HG03520 (cell line): ENCODE results near the gene IQSEC3.
"Not testable (repeated sequence)": the region's sequence is repeated elsewhere in the genome, so short reads cannot be mapped to it uniquely, and the experiment has no call there.

Source experiments
- ATAC-seq: cut with Tn5 transposase; IDR thresholded peaks from one replicate; pipeline ENCODE4 v1.9.1; 2021; ENCODE audit warnings: mild to moderate bottlenecking, moderate library complexity; ENCODE audit not compliant: unreplicated experiment

IQSEC3 gene

DNA sequence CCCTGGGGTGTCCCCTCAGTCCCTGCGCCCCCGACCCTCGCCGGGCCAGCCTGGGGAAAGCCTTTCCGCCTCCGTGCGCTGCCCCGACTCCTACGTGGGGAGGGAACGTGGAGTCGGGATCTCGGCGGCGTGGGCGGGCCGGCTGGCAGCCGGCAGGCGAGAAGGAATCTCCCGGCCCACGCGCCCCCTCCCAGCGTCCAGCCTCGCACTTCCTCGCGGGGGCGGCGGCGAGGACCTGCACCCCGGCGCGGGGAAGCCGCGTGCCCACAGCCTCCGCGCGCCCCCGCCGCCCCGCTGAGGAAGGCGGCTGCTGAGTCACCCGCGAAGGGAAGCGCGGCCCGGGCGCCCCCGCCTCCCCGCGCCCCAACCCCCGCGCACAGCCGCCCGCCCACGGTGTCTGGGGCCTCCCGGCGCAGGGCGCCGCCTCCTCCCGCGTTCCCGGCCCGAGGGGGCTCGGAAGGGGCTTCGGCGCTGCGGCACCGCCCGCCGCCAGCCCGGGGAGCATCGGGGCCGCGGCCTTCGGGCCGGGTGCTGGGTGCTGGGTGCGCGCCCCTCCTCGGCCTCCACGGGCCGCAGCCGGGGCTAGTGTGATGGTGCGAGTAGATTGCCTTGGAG lies 11.3 kb downstream of the IQSEC3 start:
- ATAC-seq: not testable (repeated sequence)

DNA sequence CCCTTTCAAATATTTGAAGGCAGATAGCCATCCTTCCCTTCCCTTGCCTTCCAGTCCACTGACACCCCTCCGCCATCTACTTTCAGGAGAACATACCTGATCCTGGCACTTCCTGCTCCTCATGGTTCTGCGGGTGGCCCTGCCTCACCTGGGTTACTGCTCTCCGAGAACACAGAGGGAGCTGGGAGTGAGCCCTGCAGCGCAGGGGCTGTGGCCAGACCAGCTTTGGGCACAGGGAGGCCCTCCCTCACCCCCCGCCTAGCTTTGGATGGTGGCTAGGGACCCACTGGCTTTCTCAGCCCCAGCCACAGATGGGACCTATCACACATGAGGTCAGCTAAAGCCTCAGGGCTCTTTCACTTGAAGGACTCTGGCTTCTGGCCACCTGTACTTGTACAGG lies 12.4 kb downstream of the IQSEC3 start:
- ATAC-seq: no peak

GRCh38 chr12:80681-81190 lies 14.2 kb downstream of the IQSEC3 start:
- no peak for ATAC-seq

DNA sequence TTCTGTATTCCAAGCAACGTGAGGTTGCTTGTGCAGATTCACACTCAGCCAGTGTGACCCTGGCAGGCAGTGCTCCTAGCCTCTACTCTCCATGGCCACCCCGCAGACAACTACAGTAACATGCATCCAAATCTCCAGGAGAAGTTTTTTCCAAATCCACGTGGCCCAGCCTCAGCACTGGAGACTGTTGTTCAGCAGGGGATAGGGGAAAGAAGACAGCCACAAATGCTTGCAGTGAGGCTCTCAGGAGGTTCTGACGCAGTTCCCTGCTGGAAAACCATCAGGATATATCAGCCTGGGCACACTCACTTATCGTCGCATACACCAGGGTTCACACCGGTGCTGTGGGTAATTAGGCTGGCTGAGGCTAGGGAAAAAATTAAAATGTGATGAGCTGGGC lies 16.2 kb downstream of the IQSEC3 start:
- ATAC-seq: no peak

GRCh38 chr12:84056-84455 lies 17.5 kb downstream of the IQSEC3 start:
- no peak for ATAC-seq

DNA sequence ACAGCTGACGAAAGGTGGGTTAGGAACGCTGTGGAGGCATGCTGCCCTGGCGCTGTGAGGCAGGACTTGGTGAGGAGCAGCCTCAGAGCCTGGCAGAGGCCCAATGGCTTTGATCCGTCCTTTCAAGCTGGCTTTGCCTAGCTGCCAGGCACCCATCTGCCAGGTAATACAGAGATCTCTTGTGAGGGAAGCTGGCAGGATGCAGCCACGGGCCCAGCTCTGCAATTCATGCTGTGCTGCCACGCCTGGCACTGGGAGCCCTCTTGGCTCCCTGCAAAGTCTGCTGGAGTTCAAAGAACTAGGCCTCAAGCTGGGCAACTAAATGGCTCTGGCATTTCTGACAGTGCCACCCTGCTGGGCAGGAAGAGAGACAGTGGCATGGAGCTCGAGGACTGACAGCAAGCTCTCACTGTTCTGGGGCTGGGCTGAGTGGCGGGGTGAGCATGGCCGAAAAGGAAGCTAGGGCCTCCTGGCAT lies 18.7 kb downstream of the IQSEC3 start:
- no peak for ATAC-seq

DNA sequence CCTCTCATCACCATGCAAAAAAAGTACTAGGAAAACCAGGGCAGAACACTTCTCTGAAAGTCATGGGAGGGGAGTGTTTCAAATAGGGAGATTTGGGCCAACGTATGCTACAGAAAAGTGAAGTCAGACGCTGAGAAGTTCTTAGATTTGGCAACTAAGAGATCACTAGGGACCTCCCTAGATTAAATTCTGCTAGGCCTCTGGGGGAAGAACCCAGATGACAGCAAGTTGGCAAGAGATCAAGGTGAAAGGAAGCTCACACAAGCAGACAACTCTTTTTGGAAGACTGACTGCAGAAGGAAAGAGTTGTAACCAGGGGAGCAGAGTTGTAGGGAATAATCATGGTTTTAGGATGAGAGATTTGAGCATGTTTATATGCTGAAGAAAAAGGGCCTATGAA lies 20.7 kb downstream of the IQSEC3 start:
- ATAC-seq: no peak

- ATAC-seq: no peak
Observed at GRCh38 chr12:87856-88255, 21.3 kb downstream of the IQSEC3 start.

GRCh38 chr12:89653-90052 lies 23.1 kb downstream of the IQSEC3 start:
- no peak for ATAC-seq

DNA sequence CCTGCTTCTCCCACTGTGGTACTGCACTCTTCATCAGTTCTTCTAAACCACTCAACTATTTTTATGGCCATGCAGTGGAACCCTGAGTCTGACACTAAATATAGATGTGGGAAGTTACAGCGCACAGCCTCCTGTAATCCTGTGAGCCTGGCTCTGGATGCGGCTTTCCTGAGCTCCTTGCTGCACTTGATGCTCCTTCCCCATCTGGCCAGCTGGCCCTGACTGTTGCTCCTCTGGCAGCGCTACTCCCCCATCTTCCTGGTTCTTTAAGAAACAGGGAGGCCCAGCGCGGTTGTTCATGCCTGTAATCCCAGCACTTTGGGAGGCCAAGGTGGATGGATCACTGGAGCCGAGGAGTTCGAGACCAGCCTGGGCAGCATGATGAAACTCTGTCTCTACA lies 24.6 kb downstream of the IQSEC3 start:
- no peak for ATAC-seq

DNA sequence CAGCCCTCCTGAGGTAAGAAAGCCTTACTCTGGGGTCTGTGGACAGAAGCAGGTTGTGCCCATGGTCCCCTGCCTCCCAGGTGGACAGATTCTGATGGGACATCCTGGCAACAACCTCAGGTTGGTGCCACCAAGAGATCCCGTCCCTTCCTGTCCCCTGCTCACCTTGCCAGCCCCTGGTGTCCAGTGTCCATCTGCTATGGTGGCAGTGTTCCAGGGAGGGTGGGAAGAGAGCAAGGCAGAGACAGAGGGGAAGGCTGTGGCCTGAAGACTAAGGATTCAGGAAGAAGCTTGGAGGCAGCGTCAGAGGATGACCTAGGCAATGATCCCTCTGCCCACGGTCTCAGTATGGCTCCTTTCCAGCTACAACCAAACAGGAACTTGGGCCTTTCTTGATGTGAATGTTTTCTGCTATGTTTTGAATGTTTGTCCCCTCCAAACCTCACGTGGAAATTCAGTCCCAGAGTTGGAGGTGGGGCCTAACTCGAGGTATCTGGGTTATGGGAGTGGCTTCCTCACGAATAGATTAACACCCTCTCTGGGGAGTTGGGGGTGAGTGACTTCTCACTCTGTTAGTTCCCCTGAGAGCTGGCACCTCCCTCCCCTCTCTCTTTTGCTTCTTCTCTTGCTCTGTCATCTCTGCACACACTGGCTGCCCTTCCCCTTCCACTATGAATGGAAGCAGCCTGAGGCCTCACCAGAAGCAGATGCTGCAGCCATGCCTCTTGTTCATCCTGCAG lies 26.9 kb downstream of the IQSEC3 start:
- no peak for ATAC-seq

DNA sequence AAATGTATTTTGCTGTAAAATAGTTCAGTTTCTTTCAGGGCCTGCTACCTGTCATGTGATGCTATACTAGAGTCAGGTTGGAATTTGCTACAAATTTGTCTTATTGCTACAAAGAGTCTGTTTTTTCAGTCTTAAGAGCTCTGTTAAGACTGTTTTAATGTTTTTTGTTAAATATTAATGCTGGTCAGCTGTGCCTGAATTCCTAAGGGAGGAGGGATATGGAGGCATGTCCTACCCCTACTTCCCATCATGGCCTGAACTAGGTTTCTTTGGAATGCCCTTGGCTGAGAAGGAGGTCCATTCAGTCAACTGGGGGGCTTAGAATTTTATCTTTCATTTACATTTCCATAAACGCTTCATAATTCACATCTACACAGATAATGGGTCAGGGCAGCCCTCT lies 30.0 kb downstream of the IQSEC3 start:
- ATAC-seq: no peak

DNA sequence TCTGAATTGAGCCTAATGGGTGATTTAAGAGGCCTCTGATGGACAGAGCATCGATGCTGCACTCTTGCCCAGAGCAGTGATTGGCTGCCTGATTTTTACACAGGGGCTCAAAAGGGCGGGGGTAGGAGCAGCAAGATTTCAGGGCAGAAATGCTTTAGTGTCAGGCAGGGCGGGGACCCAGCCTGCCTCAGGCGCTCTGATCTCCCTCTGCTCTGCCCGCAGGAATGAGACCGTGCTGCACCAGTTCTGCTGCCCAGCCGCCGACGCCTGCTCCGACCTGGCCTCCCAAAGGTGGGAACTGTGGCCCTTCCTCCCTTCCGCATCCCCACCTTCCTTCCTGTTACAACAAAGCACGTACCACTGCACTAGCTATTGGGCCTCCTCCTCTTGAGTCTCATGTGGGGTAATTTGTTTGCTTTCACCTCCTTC lies 32.4 kb downstream of the IQSEC3 start:
- no peak for ATAC-seq

GRCh38 chr12:99605-100004 lies 33.0 kb downstream of the IQSEC3 start:
- ATAC-seq: no peak

DNA sequence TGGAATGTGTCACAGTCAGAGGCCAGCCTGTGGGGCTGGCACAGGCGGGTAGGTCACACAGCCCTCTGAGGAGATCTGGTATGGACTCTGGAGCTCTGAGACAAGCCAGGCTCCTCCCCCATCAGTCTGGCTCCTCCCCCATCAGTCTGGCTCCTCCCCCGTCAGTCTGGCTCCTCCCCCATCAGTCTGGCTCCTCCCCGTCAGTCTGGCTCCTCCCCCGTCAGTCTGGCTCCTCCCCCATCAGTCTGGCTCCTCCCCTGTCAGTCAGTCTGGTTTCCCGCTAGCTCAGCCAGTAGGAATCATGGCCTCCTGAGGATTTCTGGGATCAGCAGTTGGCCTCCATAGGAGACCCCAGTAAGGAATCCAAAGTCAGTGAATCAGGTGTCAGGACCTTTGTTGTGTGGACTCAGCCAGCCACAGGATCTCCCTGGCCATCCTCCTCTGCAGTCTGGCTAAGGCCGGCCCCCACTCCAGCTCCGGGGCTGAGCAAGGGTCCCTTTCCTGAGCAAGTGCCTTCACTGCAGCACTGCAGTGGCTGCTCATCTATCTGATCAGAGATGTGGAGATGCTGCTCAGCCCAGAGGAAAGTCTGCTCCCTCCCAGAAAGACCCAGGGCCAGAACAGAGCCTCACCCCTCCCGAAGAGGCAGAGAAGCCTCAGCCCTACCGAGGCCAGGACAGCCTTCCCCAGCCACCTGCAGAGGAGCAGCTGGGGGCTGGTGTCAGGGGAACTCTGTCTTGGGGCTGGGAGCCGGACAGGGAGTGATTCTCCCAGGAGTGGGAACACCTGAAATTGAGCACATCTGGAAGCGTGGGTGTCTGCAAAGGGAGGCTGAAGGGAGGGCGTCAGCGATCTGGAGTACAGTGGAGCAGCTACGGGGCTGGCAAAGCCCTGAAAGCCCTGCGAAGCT lies 35.7 kb downstream of the IQSEC3 start:
- no peak for ATAC-seq

- ATAC-seq: no peak
Observed at GRCh38 chr12:102879-103168, 36.3 kb downstream of the IQSEC3 start.

DNA sequence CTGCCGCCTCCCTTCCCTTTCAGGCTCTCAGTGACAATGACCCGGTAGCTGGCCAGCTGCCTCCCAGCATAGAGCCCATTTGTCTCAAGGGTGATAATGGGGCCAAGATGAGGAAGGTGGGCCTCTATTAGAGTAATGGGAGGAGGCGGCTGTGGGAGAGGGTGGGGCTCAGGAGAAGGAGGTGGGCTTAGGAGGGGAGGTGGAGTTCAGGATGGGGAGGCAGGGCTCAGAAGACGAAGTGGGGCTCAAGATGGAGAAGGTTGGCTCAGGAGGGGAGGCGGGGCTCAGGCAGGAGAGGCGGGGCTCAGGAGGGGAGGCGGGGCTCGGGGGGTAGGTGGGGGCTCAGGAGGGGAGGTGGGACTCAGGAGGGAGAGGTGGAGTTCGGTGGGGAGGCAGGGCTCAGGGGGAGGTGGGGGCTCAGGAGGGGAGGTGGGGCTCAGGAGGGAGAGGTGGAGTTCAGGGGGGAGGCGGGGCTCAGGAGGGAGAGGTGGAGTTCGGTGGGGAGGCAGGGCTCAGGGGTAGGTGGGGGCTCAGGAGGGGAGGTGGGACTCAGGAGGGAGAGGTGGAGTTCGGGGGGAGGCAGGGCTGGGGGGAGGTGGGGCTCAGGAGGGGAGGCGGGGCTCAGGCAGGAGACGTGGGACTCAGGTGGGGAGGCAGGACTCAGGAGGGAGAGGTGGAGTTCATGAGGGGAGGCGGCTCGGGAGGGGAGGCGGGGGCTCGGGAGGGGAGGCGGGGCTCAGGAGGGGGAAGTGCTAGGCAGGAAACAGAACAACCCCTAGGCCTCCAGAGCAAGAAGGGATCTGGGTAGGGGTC lies 36.8 kb downstream of the IQSEC3 start:
- ATAC-seq: no peak

GRCh38 chr12:104551-105081 lies 38.0 kb downstream of the IQSEC3 start:
- no peak for ATAC-seq

- ATAC-seq: no peak
Observed at GRCh38 chr12:105696-106095, 39.1 kb downstream of the IQSEC3 start.

DNA sequence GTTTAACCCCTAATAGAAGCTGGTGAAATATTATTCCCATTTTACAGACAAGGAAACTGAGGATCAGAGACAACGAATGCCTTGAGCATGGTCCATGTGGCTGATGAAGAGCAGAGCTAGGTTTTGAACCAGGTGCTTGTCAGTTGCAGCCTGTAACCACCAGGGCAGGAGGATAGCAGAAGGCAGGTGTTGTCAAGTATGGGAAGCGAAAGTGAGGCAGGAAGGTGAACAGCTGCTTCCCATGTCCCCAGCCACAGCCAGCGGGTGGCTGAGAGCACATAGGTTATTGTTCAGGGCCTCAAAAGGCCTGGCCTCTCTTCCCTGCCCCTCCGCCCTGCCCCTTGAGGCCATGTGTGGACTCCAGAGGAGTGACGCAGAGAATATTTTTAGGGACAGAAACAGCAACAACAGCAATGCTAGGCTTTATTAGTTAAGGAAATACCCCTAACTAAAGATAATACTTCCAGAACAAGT lies 39.6 kb downstream of the IQSEC3 start:
- peak; percentile 92 for ATAC-seq
